ENCODE measurements around the gene TIMP3. TPM values are rescaled to one million over a fixed set of nuclear protein-coding genes. Genes with fewer than 3 reads are reported as not detected.

TIMP3 gene
- total RNA-seq, 4 donors from 2014 or later = 560 to 818 (median 738) TPM

- Histone ChIP-seq H3K27me3 (no peaks in the 10 kb centered on the region), H3K27ac (no peak overlapping the region), H3K36me3 (no peaks in the 10 kb centered on the region), H3K4me3 (no peak overlapping the region), H3K4me1 (peaks cover 0 to 28% (median 9%) of the 10 kb centered on the region in 3 donors), H3K9me3 (no peaks in the 10 kb centered on the region)
- TF ChIP-seq CTCF (IDR thresholded peaks at IDR 0.05) (no peak), EP300 (IDR thresholded peaks at IDR 0.05) (no peak), POLR2A (IDR thresholded peaks at IDR 0.05) (no peak), POLR2AphosphoS5 (IDR thresholded peaks at IDR 0.05) (no peak)
- WGBS, 2 donors (ENCODE audit: low coverage in 1 of 2) = 85 to 91% methylated on average over 2 to 4 of the region's 7 CpGs
- ATAC-seq = no peak
Measured at GRCh38 chr22:32791485-32791884, 10.0 kb upstream of the TIMP3 start.

- ATAC-seq = no peak
- Histone ChIP-seq H3K9me3 (no peaks in the 10 kb centered on the region), H3K4me3 (no peak overlapping the region), H3K27ac (peak overlapping the region in 1 of 4 donors; percentile 26), H3K4me1 (peaks cover 0 to 27% (median 9%) of the 10 kb centered on the region in 3 donors), H3K36me3 (no peaks in the 10 kb centered on the region), H3K27me3 (no peaks in the 10 kb centered on the region)
- TF ChIP-seq CTCF (IDR thresholded peaks at IDR 0.05) = no peak
Measured at GRCh38 chr22:32793589-32793988, 7.9 kb upstream of the TIMP3 start.

GRCh38 chr22:32794449-32795213, 6.9 kb upstream of the TIMP3 start:
- no peak for ATAC-seq
- TF ChIP-seq EP300 (IDR thresholded peaks at IDR 0.05) (no peak), POLR2A (IDR thresholded peaks at IDR 0.05) (no peak), CTCF (IDR thresholded peaks at IDR 0.05) (no peak), POLR2AphosphoS5 (IDR thresholded peaks at IDR 0.05) (no peak)

GRCh38 chr22:32795214-32795596, 6.3 kb upstream of the TIMP3 start:
- Histone ChIP-seq H3K4me1 (peaks cover 0 to 17% (median 0%) of the 10 kb centered on the region in 3 donors), H3K27me3 (no peaks in the 10 kb centered on the region), H3K36me3 (no peaks in the 10 kb centered on the region), H3K9me3 (no peaks in the 10 kb centered on the region), H3K4me3 (no peak overlapping the region), H3K27ac (peak overlapping the region in 1 of 4 donors; percentile 26)
- ATAC-seq = no peak
- TF ChIP-seq EP300 (IDR thresholded peaks at IDR 0.05) (no peak), CTCF (IDR thresholded peaks at IDR 0.05) (no peak), POLR2AphosphoS5 (IDR thresholded peaks at IDR 0.05) (no peak), POLR2A (IDR thresholded peaks at IDR 0.05) (no peak)
- 88 to 98% methylated on average over 4 of the region's 4 CpGs for WGBS, 2 donors (ENCODE audit: low coverage in 1 of 2)

More at GRCh38 chr22:32794449-32795213, 6.9 kb upstream of the TIMP3 start:
- H3K4me3 ChIP-seq = no peak overlapping the region
- no peaks in the 10 kb centered on the region for H3K27me3 ChIP-seq
- no peaks in the 10 kb centered on the region for H3K9me3 ChIP-seq
- H3K27ac ChIP-seq = peak overlapping the region in 1 of 4 donors; percentile 26
- no peaks in the 10 kb centered on the region for H3K36me3 ChIP-seq
- 78 to 92% methylated on average over 7 to 9 of the region's 10 CpGs for WGBS, 2 donors (ENCODE audit: low coverage in 1 of 2)
- H3K4me1 ChIP-seq = peaks cover 0 to 16% (median 3%) of the 10 kb centered on the region in 3 donors

All from gastroesophageal sphincter (tissue), 4 donors.